SU-DHL-6 (cell line): ENCODE measurements around the gene TOX2.

Experiments
- H2AFZ ChIP-seq: fragments of 200-600 bp; sonication (generic); 2 replicates; pipeline ENCODE4 v1.6.1; 2014; ENCODE audit warnings: low read depth, mild to moderate bottlenecking, moderate library complexity, mixed read lengths, antibody characterized with exemption, low read length; ENCODE audit not compliant: severe bottlenecking
- H3F3A ChIP-seq: fragments of 200-600 bp; shearing (Covaris generic); 2 replicates; pipeline ENCODE4 v1.6.0; 2016; ENCODE audit warnings: antibody characterized with exemption, mild to moderate bottlenecking; ENCODE audit not compliant: insufficient read depth
- H3K27ac ChIP-seq: fragments of 200-600 bp; sonication (generic); 2 replicates; pipeline ENCODE4 v1.5.1; 2016; ENCODE audit warnings: low read depth, mild to moderate bottlenecking, low read length, moderate library complexity, mixed read lengths
- H3K27me3 ChIP-seq: fragments of 200-600 bp; sonication (generic), shearing (Covaris generic); 2 replicates; pipeline ENCODE4 v1.6.0; 2014; ENCODE audit warnings: mild to moderate bottlenecking, low read length
- H3K36me3 ChIP-seq: fragments of 200-600 bp; sonication (generic); 2 replicates; pipeline ENCODE4 v1.6.1; 2014; ENCODE audit warnings: mild to moderate bottlenecking, low read length, mixed read lengths
- H3K4me2 ChIP-seq: fragments of 300-600, 200-600 bp; shearing (Covaris generic), sonication (generic); 2 replicates; pipeline ENCODE4 v1.6.0; 2014; ENCODE audit warnings: low read length, low read depth, mild to moderate bottlenecking; ENCODE audit not compliant: poor library complexity, severe bottlenecking
- H3K4me3 ChIP-seq: fragments of 200-600 bp; sonication (generic); 2 replicates; pipeline ENCODE4 v1.5.1; 2014; ENCODE audit warnings: antibody characterized with exemption, low read length, mild to moderate bottlenecking, mixed read lengths; ENCODE audit not compliant: insufficient read depth, poor library complexity, severe bottlenecking
- H3K79me2 ChIP-seq: fragments of 200-600 bp; sonication (generic); 2 replicates; pipeline ENCODE4 v1.6.1; 2014; ENCODE audit warnings: mild to moderate bottlenecking, low read length, moderate library complexity; ENCODE audit not compliant: insufficient read depth
- H3K9ac ChIP-seq: fragments of 200-600 bp; sonication (generic); 2 replicates; pipeline ENCODE4 v1.7.0; 2014; ENCODE audit warnings: mild to moderate bottlenecking, low read length
- H3K9me2 ChIP-seq: fragments of 200-600 bp; sonication (generic); replicated peaks from 2 replicates; pipeline ENCODE4 v1.6.1; 2014; ENCODE audit warnings: low read length; ENCODE audit not compliant: insufficient read depth
- H3K9me3 ChIP-seq: fragments of 200-600 bp; sonication (generic); 2 replicates; pipeline ENCODE4 v1.6.1; 2014; ENCODE audit warnings: low read length, mixed read lengths; ENCODE audit not compliant: insufficient read depth
- H4K20me1 ChIP-seq: fragments of 200-600 bp; sonication (generic); 2 replicates; pipeline ENCODE4 v1.6.1; 2014; ENCODE audit warnings: low read depth, mild to moderate bottlenecking, antibody characterized with exemption, low read length, moderate library complexity, mixed read lengths
- EZH2phosphoT487 ChIP-seq: fragments of 200-600 bp; sonication (generic), shearing (Covaris generic); conservative IDR thresholded peaks from 2 replicates; pipeline ENCODE4 v1.6.1; 2018; ENCODE audit warnings: mild to moderate bottlenecking, antibody characterized with exemption, low read length, moderate library complexity, mixed read lengths
- TF ChIP-seq, protein P1 (sequence below): fragments of 200-600 bp; sonication (generic); IDR thresholded peaks from one replicate; pipeline ENCODE4 v1.5.1; 2017; ENCODE audit warnings: antibody characterized with exemption, mild to moderate bottlenecking, low read length, moderate library complexity; ENCODE audit not compliant: insufficient read depth, poor library complexity, severe bottlenecking

The TOX2 gene

GRCh38 chr20:43926287-43927050 is 11.8 kb downstream of the TOX2 start:
- H3K9me3 ChIP-seq: no peaks in the 10 kb centered on the region
- H3F3A ChIP-seq: no peaks in the 10 kb centered on the region
- no peaks in the 10 kb centered on the region for H4K20me1 ChIP-seq
- no peaks in the 10 kb centered on the region for H3K9me2 ChIP-seq
- H3K9ac ChIP-seq: no peak overlapping the region
- H2AFZ ChIP-seq: no peak overlapping the region
- H3K36me3 ChIP-seq: no peaks in the 10 kb centered on the region
- H3K27ac ChIP-seq: no peak overlapping the region
- TF ChIP-seq, protein P1, sequence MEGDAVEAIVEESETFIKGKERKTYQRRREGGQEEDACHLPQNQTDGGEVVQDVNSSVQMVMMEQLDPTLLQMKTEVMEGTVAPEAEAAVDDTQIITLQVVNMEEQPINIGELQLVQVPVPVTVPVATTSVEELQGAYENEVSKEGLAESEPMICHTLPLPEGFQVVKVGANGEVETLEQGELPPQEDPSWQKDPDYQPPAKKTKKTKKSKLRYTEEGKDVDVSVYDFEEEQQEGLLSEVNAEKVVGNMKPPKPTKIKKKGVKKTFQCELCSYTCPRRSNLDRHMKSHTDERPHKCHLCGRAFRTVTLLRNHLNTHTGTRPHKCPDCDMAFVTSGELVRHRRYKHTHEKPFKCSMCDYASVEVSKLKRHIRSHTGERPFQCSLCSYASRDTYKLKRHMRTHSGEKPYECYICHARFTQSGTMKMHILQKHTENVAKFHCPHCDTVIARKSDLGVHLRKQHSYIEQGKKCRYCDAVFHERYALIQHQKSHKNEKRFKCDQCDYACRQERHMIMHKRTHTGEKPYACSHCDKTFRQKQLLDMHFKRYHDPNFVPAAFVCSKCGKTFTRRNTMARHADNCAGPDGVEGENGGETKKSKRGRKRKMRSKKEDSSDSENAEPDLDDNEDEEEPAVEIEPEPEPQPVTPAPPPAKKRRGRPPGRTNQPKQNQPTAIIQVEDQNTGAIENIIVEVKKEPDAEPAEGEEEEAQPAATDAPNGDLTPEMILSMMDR: no peak
- TF ChIP-seq EZH2phosphoT487: no peak
- H3K27me3 ChIP-seq: no peaks in the 10 kb centered on the region
- H3K4me3 ChIP-seq: no peak overlapping the region
- H3K4me2 ChIP-seq: no peak overlapping the region
- no peaks in the 10 kb centered on the region for H3K79me2 ChIP-seq

DNA sequence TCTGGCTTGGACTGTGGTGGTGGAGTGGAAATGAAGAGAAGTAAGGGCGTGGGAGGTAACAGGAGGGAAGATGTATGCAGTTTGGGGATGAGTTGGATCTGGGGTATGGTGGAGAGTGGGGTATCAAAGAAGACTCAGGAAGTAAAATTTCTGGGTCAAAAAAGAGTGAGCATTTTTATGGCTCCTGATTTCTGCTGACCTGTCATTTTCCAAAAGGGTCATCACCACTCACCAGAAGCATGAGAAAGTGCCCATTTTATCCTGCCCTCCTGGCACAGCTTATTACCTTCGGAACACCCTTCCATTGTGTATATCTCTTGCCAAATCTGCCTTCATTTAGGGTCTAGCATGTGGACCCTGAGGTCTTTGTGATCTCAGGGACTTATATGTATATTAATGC is 17.3 kb downstream of the TOX2 start:
- Histone ChIP-seq H3F3A (no peaks in the 10 kb centered on the region), H3K27ac (no peak overlapping the region), H3K4me2 (no peak overlapping the region), H3K27me3 (no peaks in the 10 kb centered on the region), H3K36me3 (no peaks in the 10 kb centered on the region), H3K4me3 (no peak overlapping the region), H3K9ac (no peak overlapping the region), H3K9me2 (no peaks in the 10 kb centered on the region), H3K9me3 (no peaks in the 10 kb centered on the region), H3K79me2 (no peaks in the 10 kb centered on the region), H4K20me1 (no peaks in the 10 kb centered on the region), H2AFZ (no peak overlapping the region)
- no peak for TF ChIP-seq EZH2phosphoT487
- TF ChIP-seq, protein P1: no peak

DNA sequence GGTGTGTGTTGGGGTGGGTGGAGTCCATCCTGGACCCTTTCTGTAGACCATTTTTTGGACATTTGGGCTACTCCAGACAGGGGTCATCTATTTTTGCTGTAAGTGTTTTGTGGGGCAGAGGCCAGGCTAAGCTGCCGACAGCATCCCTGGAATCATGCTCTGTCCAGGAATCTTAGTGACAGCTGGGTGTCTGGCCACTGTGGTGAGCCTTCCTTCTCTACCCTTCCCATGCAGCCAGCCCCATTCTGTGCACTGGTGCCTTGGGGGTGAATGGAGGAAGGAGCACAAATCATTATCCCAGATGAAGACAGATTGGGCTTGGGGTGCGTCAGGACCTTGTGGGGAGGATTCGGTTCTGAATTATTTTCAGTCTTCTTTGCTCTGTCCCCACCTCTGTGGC is 20.2 kb downstream of the TOX2 start:
- Histone ChIP-seq H2AFZ (no peak overlapping the region), H3K36me3 (no peaks in the 10 kb centered on the region), H3K9me3 (no peaks in the 10 kb centered on the region), H3K79me2 (no peaks in the 10 kb centered on the region), H3F3A (no peaks in the 10 kb centered on the region), H3K9me2 (no peaks in the 10 kb centered on the region), H3K27ac (no peak overlapping the region), H3K27me3 (no peaks in the 10 kb centered on the region), H3K9ac (no peak overlapping the region), H4K20me1 (no peaks in the 10 kb centered on the region), H3K4me3 (no peak overlapping the region), H3K4me2 (no peak overlapping the region)
- TF ChIP-seq, protein P1: no peak
- TF ChIP-seq EZH2phosphoT487: no peak
